Liver (tissue), 3 donors: Measurements from ENCODE around the gene PAPSS1.

Experiments
- CTCF ChIP-seq: fragments of 150-350 bp; IDR thresholded peaks from 2 replicates; pipeline ENCODE4 v1.5.1; 2017; ENCODE audit warnings: improper control_type of control experiment, low read depth, low read length; ENCODE audit not compliant: missing input control
- FOXA1 ChIP-seq: IDR thresholded peaks from 2 replicates; pipeline ENCODE4 v1.6.1; 2016; ENCODE audit warnings: antibody characterized with exemption
- GABPA ChIP-seq, 2 donors: IDR thresholded peaks in 1 of 2; conservative IDR thresholded peaks in 1 of 2; 2 replicates each; pipeline ENCODE4 v1.6.1; 2016; ENCODE audit warnings: antibody characterized with exemption in 2 of 2, mild to moderate bottlenecking in 1 of 2, moderate library complexity in 1 of 2
- JUND ChIP-seq, 2 donors: IDR thresholded peaks; 2 replicates each; pipeline ENCODE4 v1.6.1; 2016; ENCODE audit warnings: antibody characterized with exemption in 2 of 2
- MAX ChIP-seq: IDR thresholded peaks from 2 replicates; pipeline ENCODE4 v1.6.1; 2016; ENCODE audit warnings: antibody characterized with exemption
- SP1 ChIP-seq: IDR thresholded peaks from 2 replicates; pipeline ENCODE4 v1.6.1; 2018; ENCODE audit warnings: antibody characterized with exemption, mild to moderate bottlenecking
- TAF1 ChIP-seq: conservative IDR thresholded peaks from 2 replicates; pipeline ENCODE4 v1.6.1; 2016; ENCODE audit warnings: antibody characterized with exemption, mild to moderate bottlenecking
- ZBTB33 ChIP-seq: IDR thresholded peaks from 2 replicates; pipeline ENCODE4 v1.6.1; 2016; ENCODE audit warnings: antibody characterized with exemption
- donor health status: healthy.
- donor health status: healthy.

GRCh38 chr4:107564326-107564725 lies 155.7 kb downstream of the PAPSS1 start:
- no peak for TF ChIP-seq CTCF
- TF ChIP-seq ZBTB33 = no peak
- no peak for TF ChIP-seq MAX
- TF ChIP-seq GABPA (IDR thresholded peaks at IDR 0.05 in 1 of 2, conservative IDR thresholded peaks at IDR 0.05 in 1 of 2) = no peak
- TF ChIP-seq TAF1 = no peak
- TF ChIP-seq JUND (IDR thresholded peaks at IDR 0.05) = no peak
- no peak for TF ChIP-seq FOXA1
- no peak for TF ChIP-seq SP1
